Erythroblast (primary cell): ENCODE results near the gene NFATC1.

Experiments
- GATA1 ChIP-seq: IDR thresholded peaks from 2 replicates; pipeline ENCODE4 v1.6.1; 2011; ENCODE audit warnings: low read depth, mild to moderate bottlenecking, control low read depth, low read length, moderate library complexity
- POLR2A ChIP-seq: IDR thresholded peaks from 2 replicates; pipeline ENCODE4 v1.6.1; 2011; ENCODE audit warnings: mild to moderate bottlenecking, low read length

DNA sequence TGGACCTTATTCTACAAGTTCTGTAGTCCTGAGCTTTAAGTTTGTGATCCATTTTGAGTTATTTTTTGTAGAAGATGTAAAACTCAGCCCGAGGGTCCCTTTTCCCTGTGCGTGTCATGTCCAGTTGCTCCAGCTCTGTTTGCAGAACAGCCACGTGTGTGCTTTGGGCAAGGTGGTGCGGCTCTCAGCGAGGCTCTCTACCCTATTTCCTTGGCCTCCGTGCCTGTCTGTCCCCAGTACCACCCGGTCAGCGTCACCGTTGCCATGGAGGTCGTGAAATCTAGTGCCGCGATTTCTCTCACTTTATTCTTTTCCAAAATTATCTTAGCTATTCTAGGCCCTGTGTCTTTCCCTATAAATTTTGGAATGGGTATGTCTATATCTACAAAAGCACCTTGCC lies 142.9 kb downstream of the NFATC1 start:
- TF ChIP-seq POLR2A (no peak), GATA1 (no peak)
